ENCODE measurements around the gene IFITM5. TPM values are rescaled to one million over a fixed set of nuclear protein-coding genes. Genes with fewer than 3 reads are reported as not detected.
A peak's percentile ranks its signal among the peaks of the same experiment; 100 is the strongest.

The IFITM5 gene
- total RNA-seq, 1 experiment from 2014 or later, result not detected

DNA sequence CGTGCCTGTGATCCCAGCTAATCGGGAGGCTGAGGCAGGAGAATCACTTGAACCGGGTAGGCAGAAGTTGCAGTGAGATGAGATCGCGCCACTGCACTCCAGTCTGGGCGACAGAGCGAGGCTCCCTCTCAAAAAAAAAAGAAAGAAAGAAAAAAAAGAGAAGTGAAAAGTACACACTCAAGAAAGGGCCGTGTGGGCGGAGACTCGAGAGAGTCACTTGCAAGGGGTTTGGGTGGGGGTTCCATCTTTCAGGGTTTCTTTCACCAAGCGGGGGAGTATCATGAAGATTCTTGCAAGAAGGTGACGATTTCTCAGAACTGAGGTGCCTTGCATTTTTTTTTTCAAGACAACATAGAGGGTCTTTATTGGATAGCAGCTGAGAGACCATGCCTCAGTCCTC lies 4.0 kb upstream of the IFITM5 start:
- Histone ChIP-seq H3K36me3 (ENCODE audit: control insufficient read depth, insufficient read depth, low read length) (no peaks in the 10 kb centered on the region), H3K4me1 (ENCODE audit: control insufficient read depth, insufficient read depth, low read length) (peaks cover 48% of the 10 kb centered on the region), H3K27ac (ENCODE audit: low read length) (no peak overlapping the region), H3K9me3 (ENCODE audit: control insufficient read depth, insufficient read depth, low read depth, low read length) (no peaks in the 10 kb centered on the region), H3K4me3 (ENCODE audit: low read depth in 2 of 2, low read length in 2 of 2) (no peak overlapping the region), H3K27me3 (ENCODE audit: control insufficient read depth, insufficient read depth, low read length) (no peaks in the 10 kb centered on the region)
- ChIA-PET POLR2A (no interaction called here), CTCF (no interaction called here)
- BruUV-seq (replicated peaks), result no TSS peak
- DNase-seq (ENCODE audit: low read depth, low spot score) (no peak), ATAC-seq (no peak)
- no peak for TF ChIP-seq SIN3A (IDR thresholded peaks at IDR 0.05; ENCODE audit: borderline replicate concordance, insufficient read depth, low read depth, low read length)
- no peak for TF ChIP-seq POLR2AphosphoS5 (IDR thresholded peaks at IDR 0.05; ENCODE audit: low read depth, low read length)
- TF ChIP-seq, protein P1, sequence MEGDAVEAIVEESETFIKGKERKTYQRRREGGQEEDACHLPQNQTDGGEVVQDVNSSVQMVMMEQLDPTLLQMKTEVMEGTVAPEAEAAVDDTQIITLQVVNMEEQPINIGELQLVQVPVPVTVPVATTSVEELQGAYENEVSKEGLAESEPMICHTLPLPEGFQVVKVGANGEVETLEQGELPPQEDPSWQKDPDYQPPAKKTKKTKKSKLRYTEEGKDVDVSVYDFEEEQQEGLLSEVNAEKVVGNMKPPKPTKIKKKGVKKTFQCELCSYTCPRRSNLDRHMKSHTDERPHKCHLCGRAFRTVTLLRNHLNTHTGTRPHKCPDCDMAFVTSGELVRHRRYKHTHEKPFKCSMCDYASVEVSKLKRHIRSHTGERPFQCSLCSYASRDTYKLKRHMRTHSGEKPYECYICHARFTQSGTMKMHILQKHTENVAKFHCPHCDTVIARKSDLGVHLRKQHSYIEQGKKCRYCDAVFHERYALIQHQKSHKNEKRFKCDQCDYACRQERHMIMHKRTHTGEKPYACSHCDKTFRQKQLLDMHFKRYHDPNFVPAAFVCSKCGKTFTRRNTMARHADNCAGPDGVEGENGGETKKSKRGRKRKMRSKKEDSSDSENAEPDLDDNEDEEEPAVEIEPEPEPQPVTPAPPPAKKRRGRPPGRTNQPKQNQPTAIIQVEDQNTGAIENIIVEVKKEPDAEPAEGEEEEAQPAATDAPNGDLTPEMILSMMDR (IDR thresholded peaks at IDR 0.05), result no peak
- TF ChIP-seq, protein P2, sequence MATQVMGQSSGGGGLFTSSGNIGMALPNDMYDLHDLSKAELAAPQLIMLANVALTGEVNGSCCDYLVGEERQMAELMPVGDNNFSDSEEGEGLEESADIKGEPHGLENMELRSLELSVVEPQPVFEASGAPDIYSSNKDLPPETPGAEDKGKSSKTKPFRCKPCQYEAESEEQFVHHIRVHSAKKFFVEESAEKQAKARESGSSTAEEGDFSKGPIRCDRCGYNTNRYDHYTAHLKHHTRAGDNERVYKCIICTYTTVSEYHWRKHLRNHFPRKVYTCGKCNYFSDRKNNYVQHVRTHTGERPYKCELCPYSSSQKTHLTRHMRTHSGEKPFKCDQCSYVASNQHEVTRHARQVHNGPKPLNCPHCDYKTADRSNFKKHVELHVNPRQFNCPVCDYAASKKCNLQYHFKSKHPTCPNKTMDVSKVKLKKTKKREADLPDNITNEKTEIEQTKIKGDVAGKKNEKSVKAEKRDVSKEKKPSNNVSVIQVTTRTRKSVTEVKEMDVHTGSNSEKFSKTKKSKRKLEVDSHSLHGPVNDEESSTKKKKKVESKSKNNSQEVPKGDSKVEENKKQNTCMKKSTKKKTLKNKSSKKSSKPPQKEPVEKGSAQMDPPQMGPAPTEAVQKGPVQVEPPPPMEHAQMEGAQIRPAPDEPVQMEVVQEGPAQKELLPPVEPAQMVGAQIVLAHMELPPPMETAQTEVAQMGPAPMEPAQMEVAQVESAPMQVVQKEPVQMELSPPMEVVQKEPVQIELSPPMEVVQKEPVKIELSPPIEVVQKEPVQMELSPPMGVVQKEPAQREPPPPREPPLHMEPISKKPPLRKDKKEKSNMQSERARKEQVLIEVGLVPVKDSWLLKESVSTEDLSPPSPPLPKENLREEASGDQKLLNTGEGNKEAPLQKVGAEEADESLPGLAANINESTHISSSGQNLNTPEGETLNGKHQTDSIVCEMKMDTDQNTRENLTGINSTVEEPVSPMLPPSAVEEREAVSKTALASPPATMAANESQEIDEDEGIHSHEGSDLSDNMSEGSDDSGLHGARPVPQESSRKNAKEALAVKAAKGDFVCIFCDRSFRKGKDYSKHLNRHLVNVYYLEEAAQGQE (IDR thresholded peaks at IDR 0.05; ENCODE audit: insufficient read depth in 1 of 2, low read depth in 2 of 2, low read length in 1 of 2), result no peak
- no peak for TF ChIP-seq TCF7L2 (IDR thresholded peaks at IDR 0.05; ENCODE audit: low read depth, low read length)
- intact Hi-C loops (cut with micrococcal nuclease; ENCODE audit: unreplicated experiment) (no loop called here), in situ Hi-C loops (cut with HindIII; ENCODE audit: low pct_unique_long_range_greater_than_20kb, low sequenced_read_pairs) (no loop called here)

- intact Hi-C loops (cut with micrococcal nuclease; ENCODE audit: unreplicated experiment) (no loop called here), in situ Hi-C loops (cut with HindIII; ENCODE audit: low pct_unique_long_range_greater_than_20kb, low sequenced_read_pairs) (no loop called here)
- no peaks in the 10 kb centered on the region for H3K9me3 ChIP-seq (ENCODE audit: control insufficient read depth, insufficient read depth, low read depth, low read length)
- TF ChIP-seq, protein P1 (IDR thresholded peaks at IDR 0.05), result no peak
- TF ChIP-seq SIN3A (IDR thresholded peaks at IDR 0.05; ENCODE audit: borderline replicate concordance, insufficient read depth, low read depth, low read length) (no peak), TCF7L2 (IDR thresholded peaks at IDR 0.05; ENCODE audit: low read depth, low read length) (no peak), POLR2AphosphoS5 (IDR thresholded peaks at IDR 0.05; ENCODE audit: low read depth, low read length) (no peak)
- TF ChIP-seq, protein P2 (IDR thresholded peaks at IDR 0.05; ENCODE audit: insufficient read depth in 1 of 2, low read depth in 2 of 2, low read length in 1 of 2), result no peak
- H3K4me1 ChIP-seq (ENCODE audit: control insufficient read depth, insufficient read depth, low read length), result peaks cover 36% of the 10 kb centered on the region
- no peaks in the 10 kb centered on the region for H3K27me3 ChIP-seq (ENCODE audit: control insufficient read depth, insufficient read depth, low read length)
- ChIA-PET CTCF (interaction anchor here (0.6 kb wide), 1 partner anchor 55 kb away, joined by 3 read pairs; no protein-coding TSS in a partner anchor), POLR2A (no interaction called here)
- peak; percentile 17 for ATAC-seq
- H3K4me3 ChIP-seq (ENCODE audit: low read depth in 2 of 2, low read length in 2 of 2), result no peak overlapping the region
- BruUV-seq (replicated peaks), result no TSS peak
- no peaks in the 10 kb centered on the region for H3K36me3 ChIP-seq (ENCODE audit: control insufficient read depth, insufficient read depth, low read length)
- H3K27ac ChIP-seq (ENCODE audit: low read length), result peak overlapping the region; percentile 31; the same call in 1 of the 2 replicates
- no peak for DNase-seq (ENCODE audit: low read depth, low spot score)
Observed at GRCh38 chr11:299951-300735, 817 bp upstream of the IFITM5 start.
